Neural progenitor cell (in vitro differentiated cells): ENCODE data around the gene CDH3.

Experiments used
- CTCF ChIP-seq: fragments of 200-600 bp; sonication (generic); IDR thresholded peaks from 2 replicates; pipeline ENCODE4 v1.5.1; 2017; ENCODE audit warnings: antibody characterized with exemption, mild to moderate bottlenecking
- EZH2 ChIP-seq: fragments of 200-600 bp; sonication (generic); IDR thresholded peaks from 2 replicates; pipeline ENCODE4 v1.6.1; 2017; ENCODE audit warnings: antibody characterized with exemption, mild to moderate bottlenecking, moderate library complexity
- EZH2phosphoT487 ChIP-seq: fragments of 200-600 bp; sonication (generic); IDR thresholded peaks from 2 replicates; pipeline ENCODE4 v1.6.1; 2017; ENCODE audit warnings: antibody characterized with exemption

GRCh38 chr16:68685685-68686478 lies 40.8 kb downstream of the CDH3 start:
- TF ChIP-seq CTCF (no peak), EZH2 (no peak), EZH2phosphoT487 (no peak)
